LNCaP clone FGC (cell line): ENCODE measurements around the gene ARHGAP45.

Experiments
- DNase-seq: peaks from one replicate; pipeline ENCODE4 v3.0.0-alpha.2; 2011; ENCODE audit warnings: low read depth
- H3K4me3 ChIP-seq: 2 replicates; pipeline ENCODE4 v1.5.1; 2011; ENCODE audit warnings: mild to moderate bottlenecking, low read depth, low read length, control low read depth
- TF ChIP-seq, protein P1 (sequence below): IDR thresholded peaks from 2 replicates; pipeline ENCODE4 v1.5.1; 2012; ENCODE audit warnings: mild to moderate bottlenecking; ENCODE audit not compliant: control insufficient read depth, insufficient read depth; ENCODE audit errors: extremely low read depth

The ARHGAP45 gene

DNA sequence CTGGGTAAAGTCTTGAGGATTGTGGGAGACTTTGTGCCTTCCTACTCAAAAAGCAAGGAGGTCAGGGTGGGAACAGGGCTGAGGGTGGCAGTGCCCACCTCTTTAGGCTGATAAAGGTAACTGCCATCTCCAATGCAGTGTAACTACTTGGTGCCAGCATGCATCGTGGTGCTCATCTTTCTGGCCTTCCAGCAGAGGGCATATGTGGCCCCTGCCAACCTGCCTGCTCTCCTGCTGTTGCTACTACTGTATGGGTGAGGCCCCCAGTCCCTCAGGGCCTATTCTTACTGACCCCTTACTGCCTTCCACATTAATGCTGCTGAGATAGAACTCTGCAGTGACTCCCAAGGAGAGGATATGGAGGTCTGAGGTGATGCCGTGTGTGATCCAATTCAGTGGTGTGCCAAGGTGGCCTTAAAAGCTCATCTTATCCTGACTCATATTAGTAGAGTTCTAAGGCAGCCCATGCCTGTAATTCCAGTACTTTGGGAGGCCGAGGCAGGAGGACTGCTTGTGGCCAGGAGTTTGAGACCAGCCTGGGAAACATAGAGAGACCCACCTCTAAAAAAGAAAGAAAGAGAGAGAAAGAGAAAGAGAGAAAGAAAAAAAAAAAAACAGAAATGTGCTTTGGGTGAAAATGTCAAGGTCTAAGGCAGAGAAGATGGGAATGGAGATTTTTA is 9.7 kb upstream of the ARHGAP45 start:
- DNase-seq = no peak
- H3K4me3 ChIP-seq = no peak overlapping the region
- TF ChIP-seq, protein P1, sequence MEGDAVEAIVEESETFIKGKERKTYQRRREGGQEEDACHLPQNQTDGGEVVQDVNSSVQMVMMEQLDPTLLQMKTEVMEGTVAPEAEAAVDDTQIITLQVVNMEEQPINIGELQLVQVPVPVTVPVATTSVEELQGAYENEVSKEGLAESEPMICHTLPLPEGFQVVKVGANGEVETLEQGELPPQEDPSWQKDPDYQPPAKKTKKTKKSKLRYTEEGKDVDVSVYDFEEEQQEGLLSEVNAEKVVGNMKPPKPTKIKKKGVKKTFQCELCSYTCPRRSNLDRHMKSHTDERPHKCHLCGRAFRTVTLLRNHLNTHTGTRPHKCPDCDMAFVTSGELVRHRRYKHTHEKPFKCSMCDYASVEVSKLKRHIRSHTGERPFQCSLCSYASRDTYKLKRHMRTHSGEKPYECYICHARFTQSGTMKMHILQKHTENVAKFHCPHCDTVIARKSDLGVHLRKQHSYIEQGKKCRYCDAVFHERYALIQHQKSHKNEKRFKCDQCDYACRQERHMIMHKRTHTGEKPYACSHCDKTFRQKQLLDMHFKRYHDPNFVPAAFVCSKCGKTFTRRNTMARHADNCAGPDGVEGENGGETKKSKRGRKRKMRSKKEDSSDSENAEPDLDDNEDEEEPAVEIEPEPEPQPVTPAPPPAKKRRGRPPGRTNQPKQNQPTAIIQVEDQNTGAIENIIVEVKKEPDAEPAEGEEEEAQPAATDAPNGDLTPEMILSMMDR = no peak

DNA sequence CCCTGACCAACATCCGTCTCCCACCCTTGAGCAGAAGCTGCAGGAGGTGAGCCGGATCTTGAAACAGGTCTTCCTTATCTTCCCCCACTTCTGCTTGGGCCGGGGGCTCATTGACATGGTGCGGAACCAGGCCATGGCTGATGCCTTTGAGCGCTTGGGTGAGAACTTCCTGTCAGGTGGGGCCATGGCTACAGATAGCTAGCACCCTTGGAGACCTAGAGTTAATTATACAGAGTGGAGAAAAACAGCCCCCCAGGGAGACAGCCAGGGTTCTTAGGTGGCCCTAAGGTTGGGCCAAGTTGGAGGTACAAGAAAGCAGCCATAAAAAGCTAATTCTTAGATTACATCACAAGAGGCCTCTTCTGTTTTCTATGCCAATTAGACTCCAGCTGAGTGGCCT is 8.9 kb upstream of the ARHGAP45 start:
- H3K4me3 ChIP-seq = no peak overlapping the region
- TF ChIP-seq, protein P1 = no peak
- no peak for DNase-seq

DNA sequence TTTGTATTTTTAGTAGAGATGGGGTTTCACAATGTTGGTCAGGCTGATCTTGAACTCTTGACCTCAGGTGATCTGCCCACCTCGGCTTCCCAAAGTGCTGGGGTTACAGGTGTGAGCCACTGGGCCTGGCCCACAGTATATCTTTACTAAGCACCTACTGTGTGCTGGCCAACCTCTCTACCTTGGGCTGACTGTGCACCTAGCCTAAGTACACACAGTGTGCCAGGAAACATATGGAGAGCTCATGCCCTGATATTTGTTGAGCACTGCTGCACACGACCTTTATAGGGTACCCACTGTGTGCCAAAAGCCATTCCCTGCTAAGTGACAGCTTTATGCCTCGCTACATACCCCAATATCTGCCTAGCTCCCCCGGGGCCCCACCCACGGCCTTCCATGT is 6.3 kb upstream of the ARHGAP45 start:
- no peak overlapping the region for H3K4me3 ChIP-seq
- DNase-seq = no peak
- TF ChIP-seq, protein P1 = no peak

DNA sequence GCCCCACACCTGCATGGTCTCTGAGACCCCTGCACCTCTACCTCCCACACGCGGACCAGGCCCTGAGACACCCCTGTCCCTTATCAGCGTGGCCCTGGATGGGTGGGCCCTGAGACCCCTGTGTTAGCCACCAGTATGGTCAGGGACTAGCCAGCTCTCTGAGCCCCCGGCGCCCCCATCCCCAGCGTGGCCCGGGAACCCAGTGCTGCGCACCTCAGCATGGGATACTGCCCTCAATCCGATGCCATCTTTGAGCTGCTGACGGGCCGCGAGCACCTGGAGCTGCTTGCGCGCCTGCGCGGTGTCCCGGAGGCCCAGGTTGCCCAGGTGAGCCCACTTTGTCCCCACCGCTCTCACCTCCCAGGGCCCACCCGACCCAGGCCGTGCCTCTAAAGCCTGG is 5.0 kb upstream of the ARHGAP45 start:
- no peak for DNase-seq
- TF ChIP-seq, protein P1 = no peak
- H3K4me3 ChIP-seq = no peak overlapping the region

DNA sequence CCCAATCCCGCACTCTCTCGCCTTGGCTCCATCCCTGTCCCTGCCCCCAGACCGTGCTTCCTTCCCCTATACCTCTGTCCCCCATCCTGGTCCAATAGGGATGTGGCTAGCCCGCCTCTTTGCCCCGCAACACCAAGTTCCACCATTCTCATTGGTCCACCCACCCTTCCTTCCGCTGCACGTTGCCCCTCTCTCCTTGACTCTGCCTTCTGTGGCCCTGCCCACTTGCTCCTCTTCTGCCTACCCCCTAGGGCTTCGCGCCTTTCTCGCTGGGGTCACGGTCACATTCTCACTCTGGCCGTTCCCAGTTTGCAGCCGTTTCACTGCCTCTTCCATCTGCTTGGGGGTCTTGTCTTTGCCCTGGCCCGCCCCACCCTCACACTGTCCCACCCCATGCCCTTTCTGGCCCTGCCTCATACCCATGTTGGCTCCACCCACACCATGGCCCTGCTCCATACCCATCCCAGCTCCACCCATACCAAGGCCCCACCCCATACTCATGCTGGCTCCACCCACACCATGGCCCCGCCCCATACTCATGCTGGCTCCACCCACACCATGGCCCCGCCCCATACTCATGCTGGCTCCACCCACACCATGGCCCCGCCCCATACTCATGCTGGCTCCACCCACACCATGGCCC is 4.5 kb upstream of the ARHGAP45 start:
- no peak overlapping the region for H3K4me3 ChIP-seq
- no peak for DNase-seq
- TF ChIP-seq, protein P1 = no peak

DNA sequence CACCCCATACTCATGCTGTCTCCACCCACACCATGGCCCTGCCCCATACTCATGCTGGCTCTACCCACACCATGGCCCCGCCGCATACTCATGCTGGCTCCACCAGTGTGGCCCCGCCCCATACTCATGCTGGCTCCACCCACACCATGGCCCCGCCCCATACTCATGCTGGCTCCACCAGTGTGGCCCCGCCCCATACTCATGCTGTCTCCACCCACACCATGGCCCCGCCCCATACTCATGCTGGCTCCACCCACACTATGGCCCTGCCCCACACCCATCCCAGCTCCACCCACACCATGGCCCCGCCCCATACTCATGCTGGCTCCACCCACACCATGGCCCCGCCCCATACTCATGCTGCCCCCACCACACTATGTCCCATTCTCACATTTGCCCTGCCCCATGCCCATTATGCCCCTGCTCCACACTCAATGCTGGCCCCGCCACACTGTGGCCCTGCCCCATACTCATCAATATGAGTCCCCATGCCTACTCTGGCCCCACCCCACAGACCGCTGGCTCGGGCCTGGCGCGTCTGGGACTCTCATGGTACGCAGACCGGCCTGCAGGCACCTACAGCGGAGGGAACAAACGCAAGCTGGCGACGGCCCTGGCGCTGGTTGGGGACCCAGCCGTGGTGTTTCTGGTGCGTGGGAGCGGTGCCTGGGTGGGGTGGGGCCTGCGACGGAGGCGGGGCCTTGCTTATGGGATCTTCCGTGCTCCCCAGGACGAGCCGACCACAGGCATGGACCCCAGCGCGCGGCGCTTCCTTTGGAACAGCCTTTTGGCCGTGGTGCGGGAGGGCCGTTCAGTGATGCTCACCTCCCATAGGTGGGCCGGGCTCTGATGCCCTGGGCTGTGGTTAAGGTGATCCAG is 3.7 kb upstream of the ARHGAP45 start:
- no peak overlapping the region for H3K4me3 ChIP-seq
- DNase-seq = no peak
- TF ChIP-seq, protein P1 = no peak
